Glomerular visceral epithelial cell (primary cell): ENCODE results near the gene PRAME.
"Not testable (repeated sequence)": the region's sequence is repeated elsewhere in the genome, so short reads cannot be mapped to it uniquely, and the experiment has no call there.

Experiments used
- DNase-seq: peaks from one replicate; pipeline ENCODE4 v3.0.0-alpha.2; 2016; ENCODE audit errors: extremely low spot score

The PRAME gene

GRCh38 chr22:22558972-22559603 is at the start of gene PRAME:
Gene PRAME, minus strand, starts transcription at chr22:22559265. Its CDS starts 2,433 bp downstream, at chr22:22556832.
- DNase-seq: peak; percentile 52

- not testable (repeated sequence) for DNase-seq
Observed at GRCh38 chr22:22608022-22608421, 49.0 kb upstream of the PRAME start.

GRCh38 chr22:22605074-22605404 is 46.0 kb upstream of the PRAME start:
- no peak for DNase-seq

GRCh38 chr22:22604326-22605073 is 45.4 kb upstream of the PRAME start:
- no peak for DNase-seq

- no peak for DNase-seq
Observed at GRCh38 chr22:22603470-22603947, 44.4 kb upstream of the PRAME start.

DNA sequence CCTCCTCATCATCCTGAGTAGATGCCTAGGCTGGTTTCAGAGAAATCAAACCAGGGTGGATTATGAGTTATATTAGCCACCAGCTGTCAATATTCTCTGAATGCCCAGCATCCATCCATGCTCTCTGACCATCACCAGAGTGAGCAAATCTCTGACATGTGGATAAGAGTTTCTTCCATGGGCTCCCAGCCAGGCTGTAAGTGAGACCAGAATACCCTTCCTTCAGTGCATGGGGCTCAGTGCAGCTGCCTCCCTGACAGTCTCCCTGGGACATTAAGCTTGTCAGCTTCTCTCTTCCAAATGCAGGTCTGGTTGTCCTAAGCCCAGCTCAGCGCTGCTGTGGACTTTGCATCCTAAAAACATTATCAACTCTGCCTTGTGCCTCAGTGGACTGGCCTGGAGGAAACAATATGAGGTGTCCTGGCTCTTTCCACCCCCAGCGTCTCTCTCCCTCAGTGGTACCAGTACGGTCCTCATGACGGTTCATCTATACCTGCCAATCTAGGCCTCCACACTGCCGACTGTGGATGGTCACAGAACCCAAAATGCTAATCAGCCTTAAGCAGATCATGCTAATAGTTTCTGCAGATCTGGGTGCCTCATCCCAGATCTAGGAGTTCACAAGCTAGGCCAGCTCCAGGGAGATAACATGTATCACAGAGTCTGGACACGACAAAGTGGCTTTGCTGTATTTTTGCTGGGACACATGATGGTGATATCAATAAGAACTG is 41.6 kb upstream of the PRAME start:
- no peak for DNase-seq

- DNase-seq: no peak
Observed at GRCh38 chr22:22599248-22599647, 40.2 kb upstream of the PRAME start.

DNA sequence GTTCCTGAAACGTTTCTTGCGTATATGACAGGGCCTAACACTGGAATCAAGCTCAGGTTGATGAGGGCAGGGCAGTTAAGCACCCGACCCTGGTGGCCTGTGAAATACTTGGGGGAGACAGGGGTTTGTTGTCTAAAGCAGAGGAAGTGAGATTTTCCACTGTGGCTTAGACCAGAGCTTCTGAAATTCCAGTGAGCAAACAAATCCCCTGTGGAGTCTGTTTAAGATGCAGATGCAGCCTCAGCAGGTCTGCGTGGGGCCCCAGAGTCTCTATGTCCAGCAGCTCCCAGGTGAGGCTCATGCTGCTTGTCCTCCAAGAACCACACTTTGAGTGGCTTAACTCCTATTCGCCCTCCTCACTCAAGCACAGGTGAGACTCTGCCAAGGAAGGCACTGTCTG is 39.1 kb upstream of the PRAME start:
- no peak for DNase-seq

DNA sequence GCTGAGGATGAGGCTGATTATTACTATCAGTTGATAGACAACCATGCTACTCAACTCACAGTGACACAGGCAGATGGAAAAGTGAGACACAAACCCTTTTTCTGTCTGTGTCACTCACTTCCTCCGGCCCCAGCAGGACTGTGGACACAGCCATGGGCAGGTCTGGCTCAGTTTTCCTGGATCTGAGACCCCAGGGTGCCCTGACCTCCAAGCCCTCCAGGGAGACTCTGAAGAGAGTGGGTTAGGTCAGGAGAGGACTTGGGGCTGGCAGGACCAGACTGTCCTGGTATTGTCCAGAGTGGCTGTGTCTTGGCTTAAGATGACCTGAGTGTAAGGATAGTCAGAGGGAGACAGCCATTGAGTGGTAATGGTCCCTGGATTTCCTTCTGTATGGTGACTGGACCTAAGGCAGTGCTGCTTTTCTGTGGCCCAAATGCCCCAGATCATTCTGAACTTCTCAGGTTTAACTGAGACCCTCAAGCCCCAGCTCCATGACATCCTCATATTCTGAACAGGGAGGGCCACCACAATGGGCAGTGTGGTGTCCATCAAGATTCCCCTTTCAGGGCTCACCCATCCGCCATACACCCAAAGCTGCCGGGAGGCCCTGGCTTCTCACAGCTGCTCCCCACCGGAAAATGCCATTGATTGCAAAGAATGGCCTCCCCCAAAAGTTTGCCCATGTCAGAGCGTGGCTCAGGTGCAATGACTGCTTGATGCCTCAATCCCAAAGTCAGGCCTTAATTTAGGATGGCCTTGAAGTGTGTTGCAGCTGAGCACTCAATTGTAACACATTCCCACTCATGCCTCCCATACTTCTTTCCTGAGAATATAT is 36.2 kb upstream of the PRAME start:
- no peak for DNase-seq

DNA sequence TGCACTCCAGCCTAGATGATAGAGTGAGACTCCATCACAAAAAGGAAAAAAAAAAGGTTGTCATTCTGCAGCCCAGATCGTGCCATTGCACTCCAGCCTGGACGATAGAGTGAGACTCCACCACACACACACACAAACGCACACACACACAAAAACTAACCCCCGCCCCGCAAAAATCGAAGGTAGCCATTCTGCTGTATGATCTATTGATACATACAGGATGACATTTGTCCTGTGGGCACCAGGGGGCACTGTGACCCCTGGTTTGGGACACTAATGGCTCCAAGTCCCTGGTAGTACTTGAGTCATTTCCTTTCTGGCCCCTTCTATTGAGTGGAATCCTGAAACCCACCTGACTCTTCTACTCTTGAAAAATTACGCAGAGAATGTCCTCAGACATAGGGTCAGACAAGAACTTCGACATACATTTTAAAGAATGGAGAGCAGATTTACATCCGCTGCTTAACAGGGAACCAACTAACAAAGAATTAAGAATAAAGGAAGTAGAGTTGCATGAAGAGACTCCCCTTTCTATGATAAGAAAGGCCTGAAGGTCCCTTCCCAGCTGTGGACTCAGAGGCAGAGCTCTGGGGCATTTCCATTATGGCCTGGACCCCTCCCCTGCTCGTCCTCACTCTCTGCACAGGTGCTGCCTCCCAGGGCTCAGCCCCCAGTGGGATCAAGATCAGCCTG is 35.0 kb upstream of the PRAME start:
- peak; percentile 54 for DNase-seq

GRCh38 chr22:22593250-22593649 is 34.2 kb upstream of the PRAME start:
- no peak for DNase-seq

DNA sequence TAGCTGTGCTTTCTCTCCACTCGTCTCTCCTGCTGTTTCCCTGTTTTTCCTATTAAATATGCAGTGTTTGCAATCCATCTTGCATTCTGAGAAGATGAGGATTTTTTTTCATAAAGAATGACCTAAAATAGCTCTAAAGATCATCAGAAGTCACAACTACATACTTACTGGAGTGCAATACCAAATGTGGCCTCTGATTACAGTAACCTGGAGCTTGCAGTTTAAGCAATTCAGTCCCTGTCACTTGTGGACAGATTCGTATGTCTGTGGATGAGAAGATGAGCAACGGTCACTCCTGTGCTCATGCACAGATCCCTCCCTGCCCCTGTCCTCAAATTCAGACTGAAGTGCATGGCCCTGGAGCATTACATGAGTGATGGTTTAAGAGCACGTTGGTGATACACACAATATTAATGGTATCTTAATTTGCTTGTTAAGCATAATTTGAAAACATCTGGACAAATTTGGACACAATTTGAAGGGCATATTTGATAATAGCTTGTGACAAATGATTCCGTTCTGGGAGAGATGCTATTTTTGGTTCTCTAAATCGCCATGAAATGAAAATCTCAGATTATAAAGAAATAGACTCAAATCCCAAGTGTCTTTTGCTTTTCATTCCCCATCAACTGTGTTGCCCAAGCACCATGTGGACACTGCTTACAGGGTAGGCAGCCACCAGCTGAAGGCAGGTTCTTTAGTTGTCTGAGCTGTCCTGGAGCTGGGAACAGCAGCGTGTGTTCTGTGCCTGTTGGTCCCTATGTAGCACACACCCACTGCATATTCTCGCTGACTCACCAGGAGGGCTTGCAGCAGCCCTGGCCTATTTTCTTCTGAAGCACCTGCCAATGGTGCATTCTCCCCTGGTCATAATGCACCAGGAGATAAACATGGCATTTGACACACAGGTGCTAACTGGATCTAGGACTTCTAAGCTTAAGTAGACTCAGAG is 32.6 kb upstream of the PRAME start:
- DNase-seq: no peak

- no peak for DNase-seq
Observed at GRCh38 chr22:22590136-22590891, 31.2 kb upstream of the PRAME start.

DNA sequence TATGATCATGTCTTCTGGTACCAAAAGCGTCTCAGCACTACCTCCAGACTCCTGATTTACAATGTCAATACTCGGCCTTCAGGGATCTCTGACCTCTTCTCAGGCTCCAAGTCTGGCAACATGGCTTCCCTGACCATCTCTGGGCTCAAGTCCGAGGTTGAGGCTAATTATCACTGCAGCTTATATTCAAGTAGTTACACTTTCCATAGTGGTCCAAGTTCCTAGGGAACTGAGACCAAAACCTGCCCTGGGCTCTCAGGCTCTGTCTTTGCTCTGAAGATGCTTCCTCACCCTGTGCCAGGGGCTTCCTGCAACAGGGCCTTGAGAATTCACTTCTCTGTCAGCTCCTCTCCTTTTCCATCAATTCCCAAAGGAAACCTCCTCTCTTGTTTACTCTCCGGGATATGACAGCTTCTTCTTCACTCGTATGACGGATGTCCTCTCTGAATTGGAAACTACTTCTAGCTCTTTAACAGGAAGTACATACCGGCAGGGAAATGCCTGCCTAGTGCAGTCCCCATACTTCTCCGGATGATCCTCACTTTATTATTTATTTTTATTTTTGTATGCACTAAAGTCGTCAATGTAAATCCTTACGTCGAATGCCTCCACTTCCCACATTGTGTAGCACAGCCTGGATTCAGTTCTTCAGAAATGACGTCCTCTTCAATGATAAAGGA is 29.6 kb upstream of the PRAME start:
- no peak for DNase-seq

- no peak for DNase-seq
Observed at GRCh38 chr22:22587577-22588188, 28.6 kb upstream of the PRAME start.

DNA sequence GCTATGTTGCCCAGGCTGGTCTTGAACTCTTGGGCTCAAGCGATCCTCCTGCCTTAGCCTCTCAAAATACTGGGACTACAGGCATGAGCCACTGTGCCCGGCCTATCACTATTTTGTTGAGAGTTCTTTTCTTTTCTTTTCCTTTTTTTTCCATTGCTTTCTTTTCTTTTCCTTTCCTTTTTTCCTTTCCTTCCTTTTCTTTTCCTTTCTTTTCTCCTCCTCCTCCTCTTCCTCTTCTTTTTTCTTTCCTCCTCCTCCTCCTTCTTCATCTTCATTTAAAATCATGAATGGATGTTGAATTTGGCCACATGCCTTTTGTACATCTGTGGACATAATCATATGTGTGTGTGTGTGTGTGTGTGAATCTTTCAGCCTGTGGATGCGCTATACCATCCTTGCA is 25.7 kb upstream of the PRAME start:
- DNase-seq: no peak

DNA sequence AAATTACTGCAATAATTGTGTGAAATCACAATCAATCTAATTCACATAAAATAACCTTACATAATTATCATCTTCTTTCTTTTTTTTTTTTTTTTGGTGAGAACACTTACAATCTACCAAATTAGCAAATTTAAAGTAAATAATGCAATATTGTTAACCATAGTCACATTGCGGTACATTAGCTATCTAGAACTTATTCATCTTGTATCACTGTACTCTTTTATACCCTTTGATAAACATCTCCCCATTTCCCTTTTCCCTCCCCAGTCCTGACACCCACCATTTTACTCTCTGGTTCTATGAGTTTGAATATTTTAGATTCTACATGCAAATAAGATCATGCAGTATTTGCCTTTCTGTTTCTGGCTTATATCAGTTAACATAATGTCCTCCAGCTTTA is 24.0 kb upstream of the PRAME start:
- no peak for DNase-seq

- DNase-seq: not testable (repeated sequence)
Observed at GRCh38 chr22:22581524-22581923, 22.5 kb upstream of the PRAME start.
